CD4-positive, alpha-beta T cell treated with Interferon gamma for 1 hour (primary cell): ENCODE data around the gene TMEM164.

Source experiments
- DNase-seq: peaks from one replicate; pipeline ENCODE4 v3.0.0-alpha.2; 2020

Gene TMEM164

GRCh38 chrX:110004215-110004614 is 1.3 kb downstream of the TMEM164 start:
- DNase-seq, result no peak

DNA sequence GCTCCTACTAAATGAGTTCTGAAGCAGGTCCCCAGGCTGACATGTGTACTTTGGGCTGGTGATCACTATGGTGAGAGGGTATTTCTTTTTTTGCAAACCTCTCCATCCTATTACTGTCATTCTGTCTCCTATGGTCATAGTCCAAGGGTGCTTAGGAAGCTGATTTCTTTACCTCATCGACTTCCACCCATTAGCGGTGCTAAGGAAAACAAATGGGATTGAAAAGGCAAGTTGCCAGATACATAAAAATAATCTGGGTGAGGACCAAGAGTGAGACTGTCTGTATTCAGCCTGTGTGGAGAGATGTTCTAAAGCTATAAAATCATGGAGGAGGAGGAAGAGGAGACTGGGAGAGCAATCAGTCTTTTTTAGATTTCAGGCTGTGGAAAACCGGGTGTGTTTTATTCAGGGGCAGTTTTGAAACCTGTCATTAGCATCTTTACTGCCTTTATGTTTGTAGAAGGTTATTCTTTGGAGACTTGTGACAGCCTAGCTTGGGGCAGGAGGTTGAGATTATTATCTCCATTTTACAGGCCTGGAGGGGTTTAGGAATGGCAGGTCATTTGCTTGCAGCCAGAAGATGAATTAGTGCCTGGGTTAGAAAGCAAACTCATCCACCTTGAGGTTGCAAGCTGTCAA is 1.9 kb downstream of the TMEM164 start:
- no peak for DNase-seq

DNA sequence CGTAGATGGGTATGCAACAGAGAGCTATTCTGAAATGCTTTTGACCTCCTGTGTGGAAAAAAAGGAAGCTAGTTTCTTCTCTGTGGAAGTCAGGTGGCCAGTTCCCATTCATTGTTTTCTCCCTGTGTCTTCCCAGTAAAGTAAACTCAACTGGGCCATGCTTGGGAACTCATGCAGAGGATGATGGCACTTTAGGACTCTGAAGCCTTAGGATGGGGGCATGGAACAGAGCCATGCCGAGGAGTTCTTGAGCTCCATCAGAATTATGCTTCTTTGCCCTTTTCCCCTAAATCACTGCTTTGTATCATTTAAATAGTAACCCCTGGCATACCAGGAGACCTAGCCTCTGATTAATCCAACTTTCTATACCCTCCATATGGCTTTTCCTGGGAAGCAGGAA is 3.2 kb downstream of the TMEM164 start:
- DNase-seq, result no peak

DNA sequence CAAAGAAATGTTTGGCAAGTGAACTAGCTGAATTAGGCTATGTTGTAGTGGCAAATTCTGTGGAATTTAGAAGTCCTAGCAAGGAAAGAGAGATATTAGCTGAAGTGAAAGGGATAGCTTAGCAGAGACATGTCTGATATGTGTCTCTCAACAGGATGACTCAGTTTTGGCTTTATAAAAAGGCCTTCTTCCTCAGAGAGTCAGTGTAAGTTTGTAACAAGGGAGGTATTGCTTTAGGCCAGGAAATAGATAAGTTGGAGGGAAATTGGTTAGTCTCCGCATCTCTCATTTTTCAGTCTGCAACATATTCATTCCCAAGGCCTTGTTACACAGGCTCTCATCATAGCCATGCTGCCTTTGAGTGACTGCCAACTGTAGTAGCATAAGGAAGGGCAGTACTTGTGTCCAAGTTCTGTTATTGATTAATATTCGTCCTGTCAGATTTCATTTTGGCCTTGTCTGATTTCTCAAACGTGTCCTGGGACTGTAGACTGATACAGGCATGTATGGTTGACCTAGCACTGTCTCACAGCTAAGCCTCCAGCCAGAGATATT is 4.0 kb downstream of the TMEM164 start:
- no peak for DNase-seq

- no peak for DNase-seq
Observed at GRCh38 chrX:110008011-110008635, 5.2 kb downstream of the TMEM164 start.

DNA sequence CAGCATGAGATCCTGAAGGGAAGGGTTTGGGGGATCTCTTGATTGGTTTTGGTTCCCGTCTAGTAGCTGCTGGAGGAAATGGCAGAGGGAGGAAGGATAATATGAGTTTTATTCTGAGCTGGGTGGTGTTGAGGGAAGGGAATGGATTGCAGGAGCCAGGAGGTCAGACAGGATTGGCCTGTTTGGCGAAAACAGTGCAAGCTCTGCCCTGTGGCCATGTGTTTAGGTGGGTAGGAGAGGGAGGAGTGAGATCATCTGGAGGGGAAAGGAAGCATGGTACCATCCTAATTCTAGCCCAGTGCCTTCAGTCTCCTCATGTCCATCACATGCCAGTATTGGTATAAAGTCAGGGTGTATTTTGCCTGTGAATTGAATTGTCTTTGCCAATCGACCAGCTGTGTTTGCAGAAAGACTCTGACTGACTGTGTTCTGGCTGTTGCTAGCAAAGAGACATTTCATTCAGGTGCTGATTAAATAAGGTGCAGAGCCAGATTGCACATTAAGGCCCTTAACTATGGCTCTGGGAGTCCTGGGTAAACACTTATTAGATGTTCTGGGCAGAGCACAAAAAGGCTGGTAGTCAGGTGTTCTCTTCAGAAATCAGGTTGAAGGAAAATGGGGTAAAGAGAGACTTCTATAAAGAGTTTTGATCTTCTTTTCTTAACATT is 10.0 kb downstream of the TMEM164 start:
- no peak for DNase-seq

GRCh38 chrX:110013968-110014367 is 11.1 kb downstream of the TMEM164 start:
- no peak for DNase-seq

- DNase-seq, result no peak
Observed at GRCh38 chrX:110015032-110015431, 12.1 kb downstream of the TMEM164 start.

GRCh38 chrX:110015915-110016314 is 13.0 kb downstream of the TMEM164 start:
- no peak for DNase-seq

- DNase-seq, result no peak
Observed at GRCh38 chrX:110020536-110020935, 17.6 kb downstream of the TMEM164 start.

DNA sequence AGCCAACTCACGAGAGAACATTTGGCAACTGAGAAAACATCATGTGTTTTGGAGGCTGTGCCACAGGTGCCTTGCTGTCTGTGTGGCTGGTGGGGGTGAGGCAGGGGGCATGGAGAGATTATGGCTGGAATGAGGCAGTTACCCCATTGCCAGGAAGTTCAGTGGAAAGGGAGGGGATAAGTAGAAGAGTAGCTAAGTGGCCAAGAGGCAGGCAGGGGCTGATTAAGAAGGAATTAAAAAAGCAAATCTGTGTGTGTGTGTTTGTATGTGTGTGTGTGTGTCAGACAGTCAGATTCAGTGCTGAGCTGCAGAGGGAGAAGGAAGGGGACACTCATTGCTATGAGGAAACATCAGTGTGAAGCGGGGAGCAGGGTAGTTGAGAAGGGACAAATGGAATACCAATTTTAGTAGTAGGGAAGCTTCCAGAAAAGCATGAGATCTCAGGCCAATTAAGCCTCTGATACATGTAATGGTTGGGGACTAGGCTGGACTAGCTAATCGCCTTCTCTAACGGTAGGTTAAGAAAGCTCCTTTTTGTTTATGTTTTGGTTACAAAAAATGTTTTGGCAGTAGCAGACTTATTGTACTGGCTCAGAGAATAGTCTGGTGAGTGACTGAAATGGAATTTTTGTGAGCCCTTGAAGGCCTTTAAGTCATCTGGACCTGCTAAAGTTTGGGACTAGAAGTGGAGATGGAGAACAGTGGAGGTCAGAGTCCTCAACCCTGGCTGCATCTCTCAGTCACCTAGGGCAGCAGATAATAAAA is 18.5 kb downstream of the TMEM164 start:
- DNase-seq, result no peak

DNA sequence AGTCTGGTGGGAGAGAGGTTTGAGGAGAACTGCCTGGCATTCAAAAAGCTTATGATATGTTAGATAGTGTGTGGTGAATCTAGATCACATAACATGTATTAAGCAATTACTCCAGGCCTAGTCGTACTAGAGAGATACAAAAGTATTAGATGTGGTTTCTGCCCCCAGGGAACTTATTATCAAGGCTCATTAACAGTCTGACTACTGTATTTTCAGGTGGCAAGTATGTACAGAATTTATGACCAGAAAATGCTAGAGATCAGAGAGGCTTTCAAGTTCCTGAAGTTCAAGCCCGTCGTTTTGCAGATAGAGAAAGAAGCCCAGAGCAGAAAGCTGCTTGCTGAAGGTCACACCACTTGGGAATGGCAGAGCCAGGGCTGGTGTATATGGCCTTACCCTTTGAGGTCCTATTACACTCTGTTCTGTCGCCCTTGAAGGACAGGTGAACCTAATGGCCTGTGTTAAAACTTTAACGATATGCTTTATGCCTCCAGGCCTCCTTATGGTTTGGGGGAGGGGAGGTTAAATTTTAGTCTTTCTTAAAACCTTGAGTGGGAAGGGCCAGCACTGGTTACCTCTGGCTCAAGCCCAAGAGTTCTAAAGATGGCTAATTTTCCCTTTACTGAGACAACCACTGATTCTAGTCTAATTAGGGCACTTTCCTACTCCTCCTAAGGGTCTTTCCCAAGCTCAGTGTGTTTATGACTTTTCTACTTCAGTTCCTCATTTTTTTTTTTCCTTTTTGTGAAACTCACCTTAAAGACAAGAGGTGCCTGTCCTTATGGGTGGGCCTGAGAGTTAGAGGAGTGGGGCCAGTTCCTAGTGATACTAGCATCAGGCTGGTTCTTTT is 19.9 kb downstream of the TMEM164 start:
- DNase-seq, result no peak

GRCh38 chrX:110025395-110025794 is 22.5 kb downstream of the TMEM164 start:
- DNase-seq, result no peak

GRCh38 chrX:110026099-110026844 is 23.4 kb downstream of the TMEM164 start:
- no peak for DNase-seq

- no peak for DNase-seq
Observed at GRCh38 chrX:110032534-110033147, 29.7 kb downstream of the TMEM164 start.

GRCh38 chrX:110034036-110034435 is 31.1 kb downstream of the TMEM164 start:
- DNase-seq, result no peak

DNA sequence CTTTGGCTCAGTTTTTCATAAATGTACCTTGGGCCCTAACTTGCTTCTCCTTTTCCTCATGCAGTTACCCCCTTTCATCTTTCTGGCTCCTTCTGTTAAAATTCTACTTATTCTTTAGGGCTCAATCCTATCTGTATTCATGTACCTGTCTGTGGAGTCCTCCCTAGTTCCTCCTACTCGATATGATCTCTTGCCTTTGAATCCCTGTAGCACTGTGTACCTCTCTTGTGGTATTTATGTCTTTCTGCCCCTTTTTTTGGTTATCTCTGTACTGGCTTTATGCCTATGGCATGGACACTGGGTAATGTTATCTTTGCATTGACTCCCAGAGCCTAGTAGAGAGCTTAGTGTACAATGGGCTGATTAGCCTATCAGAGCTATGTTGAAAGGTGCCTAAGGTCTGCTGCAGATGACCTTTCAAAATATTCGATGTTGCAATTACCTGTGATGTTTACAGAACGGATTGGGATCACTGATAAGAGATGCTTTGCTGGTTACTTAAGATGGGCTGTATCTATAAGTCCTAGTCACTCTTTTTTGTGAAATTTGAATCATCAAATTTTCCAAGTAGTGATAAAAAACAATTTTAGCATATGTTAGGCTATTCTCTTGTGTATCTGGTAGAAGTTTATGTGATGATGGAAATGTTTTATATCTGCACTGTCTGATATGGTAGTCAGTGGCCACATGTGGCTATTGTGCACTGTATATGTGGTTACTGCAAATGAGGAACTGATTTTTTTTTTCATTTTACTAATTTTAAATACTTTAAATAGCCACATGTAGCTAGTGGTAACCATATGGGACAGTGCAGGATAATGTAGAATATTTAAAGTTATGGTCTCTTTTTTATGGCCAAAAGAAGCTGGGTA is 33.5 kb downstream of the TMEM164 start:
- no peak for DNase-seq

DNA sequence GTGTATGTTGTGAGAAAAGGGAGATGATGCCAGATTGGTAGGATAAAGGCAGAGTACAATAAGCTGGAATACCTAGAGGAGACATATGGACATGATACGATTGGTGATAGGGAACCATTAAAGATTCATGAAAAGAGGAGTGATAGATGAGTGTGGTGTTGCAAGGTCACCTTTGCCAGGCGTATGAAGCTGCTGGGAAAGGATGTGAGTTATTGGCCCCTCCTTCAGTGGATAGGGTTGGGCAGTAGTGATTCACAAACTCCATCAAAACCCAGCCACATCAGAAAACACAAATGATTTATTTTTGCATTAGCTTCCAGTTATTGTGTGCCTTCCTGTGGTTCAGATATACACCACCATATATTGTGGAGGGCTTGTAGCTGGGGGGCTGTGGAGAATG is 34.3 kb downstream of the TMEM164 start:
- DNase-seq, result no peak

- no peak for DNase-seq
Observed at GRCh38 chrX:110038900-110039299, 36.0 kb downstream of the TMEM164 start.

DNA sequence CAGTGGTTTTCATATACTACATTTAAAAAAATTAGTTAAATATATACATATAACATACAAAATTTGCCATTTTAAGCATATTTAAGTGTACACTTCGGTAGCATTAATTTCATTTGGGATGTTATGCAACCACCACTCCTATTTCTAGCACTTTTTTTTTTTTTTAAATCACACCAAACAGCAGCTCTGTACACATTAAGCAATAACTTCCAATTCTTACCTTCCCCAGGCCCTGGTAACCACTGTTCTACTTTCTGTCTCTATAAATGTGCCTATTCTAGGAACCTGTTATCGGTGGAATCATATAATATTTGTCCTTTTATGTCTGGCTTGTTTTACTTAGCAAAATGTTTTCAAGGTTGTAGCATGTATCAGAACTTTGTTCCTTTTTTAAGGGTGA is 39.1 kb downstream of the TMEM164 start:
- DNase-seq, result no peak
